Measurements from ENCODE around the gene LRP2.

Gene LRP2

GRCh38 chr2:169320561-169320960 is 41.8 kb downstream of the LRP2 start (continued):
- TF ChIP-seq, protein P1, sequence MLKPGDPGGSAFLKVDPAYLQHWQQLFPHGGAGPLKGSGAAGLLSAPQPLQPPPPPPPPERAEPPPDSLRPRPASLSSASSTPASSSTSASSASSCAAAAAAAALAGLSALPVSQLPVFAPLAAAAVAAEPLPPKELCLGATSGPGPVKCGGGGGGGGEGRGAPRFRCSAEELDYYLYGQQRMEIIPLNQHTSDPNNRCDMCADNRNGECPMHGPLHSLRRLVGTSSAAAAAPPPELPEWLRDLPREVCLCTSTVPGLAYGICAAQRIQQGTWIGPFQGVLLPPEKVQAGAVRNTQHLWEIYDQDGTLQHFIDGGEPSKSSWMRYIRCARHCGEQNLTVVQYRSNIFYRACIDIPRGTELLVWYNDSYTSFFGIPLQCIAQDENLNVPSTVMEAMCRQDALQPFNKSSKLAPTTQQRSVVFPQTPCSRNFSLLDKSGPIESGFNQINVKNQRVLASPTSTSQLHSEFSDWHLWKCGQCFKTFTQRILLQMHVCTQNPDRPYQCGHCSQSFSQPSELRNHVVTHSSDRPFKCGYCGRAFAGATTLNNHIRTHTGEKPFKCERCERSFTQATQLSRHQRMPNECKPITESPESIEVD (tag by site-specific recombination; IDR thresholded peaks at IDR 0.05): no peak
- no peak for TF ChIP-seq BCL11A (tag by site-specific recombination; IDR thresholded peaks at IDR 0.05; ENCODE audit: low read depth)
- no peak for TF ChIP-seq ZBTB48 (tag by site-specific recombination; IDR thresholded peaks at IDR 0.05)
- no peak for TF ChIP-seq ZNF555 (tag by site-specific recombination; conservative IDR thresholded peaks at IDR 0.05)
- no peak for TF ChIP-seq ZNF274 (IDR thresholded peaks at IDR 0.05; ENCODE audit: low read length)
- no peak for TF ChIP-seq ZNF274 (tag by site-specific recombination; IDR thresholded peaks at IDR 0.05; ENCODE audit: borderline replicate concordance)

DNA sequence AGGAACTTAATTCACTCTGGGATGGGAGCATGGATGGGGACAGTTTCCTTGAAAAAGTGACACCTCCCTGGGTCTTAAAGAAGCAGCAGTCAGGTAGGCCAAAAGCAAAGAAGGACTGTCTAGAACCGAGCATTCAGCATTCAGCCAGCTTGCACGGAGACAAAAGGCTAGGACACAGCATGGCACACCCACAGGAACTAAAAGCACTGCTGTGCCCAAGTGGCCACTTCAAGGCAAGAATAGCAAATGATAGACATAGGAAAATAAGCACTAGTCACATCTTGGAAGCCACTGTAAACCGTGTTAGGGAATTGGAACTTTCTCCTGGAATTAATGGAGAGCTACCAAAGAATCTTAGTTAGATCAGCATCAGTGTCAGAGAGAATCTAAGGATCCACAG is 47.0 kb downstream of the LRP2 start:
- no peaks in the 10 kb centered on the region for H3K9me3 ChIP-seq (ENCODE audit: control insufficient read depth, insufficient read depth, low read depth, low read length)
- peaks cover 0 to 9% of the 10 kb centered on the region in 2 experiments; a peak in 1 of 3 replicates for H3K36me3 ChIP-seq (ENCODE audit: control insufficient read depth in 2 of 2, insufficient read depth in 1 of 2, low read length in 2 of 2)
- ChIA-PET CTCF (no interaction called here), POLR2A (no interaction called here)
- no peak for TF ChIP-seq ZNF837 (tag by site-specific recombination; IDR thresholded peaks at IDR 0.05)
- no peak for TF ChIP-seq ZNF623 (tag by site-specific recombination; IDR thresholded peaks at IDR 0.05)
- no peak for TF ChIP-seq REPIN1 (tag by site-specific recombination; IDR thresholded peaks at IDR 0.05; ENCODE audit: low read depth)
- TF ChIP-seq, protein P2, sequence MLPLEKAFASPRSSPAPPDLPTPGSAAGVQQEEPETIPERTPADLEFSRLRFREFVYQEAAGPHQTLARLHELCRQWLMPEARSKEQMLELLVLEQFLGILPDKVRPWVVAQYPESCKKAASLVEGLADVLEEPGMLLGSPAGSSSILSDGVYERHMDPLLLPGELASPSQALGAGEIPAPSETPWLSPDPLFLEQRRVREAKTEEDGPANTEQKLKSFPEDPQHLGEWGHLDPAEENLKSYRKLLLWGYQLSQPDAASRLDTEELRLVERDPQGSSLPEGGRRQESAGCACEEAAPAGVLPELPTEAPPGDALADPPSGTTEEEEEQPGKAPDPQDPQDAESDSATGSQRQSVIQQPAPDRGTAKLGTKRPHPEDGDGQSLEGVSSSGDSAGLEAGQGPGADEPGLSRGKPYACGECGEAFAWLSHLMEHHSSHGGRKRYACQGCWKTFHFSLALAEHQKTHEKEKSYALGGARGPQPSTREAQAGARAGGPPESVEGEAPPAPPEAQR (tag by site-specific recombination; IDR thresholded peaks at IDR 0.05): no peak
- no peak for TF ChIP-seq GLI4 (tag by site-specific recombination; IDR thresholded peaks at IDR 0.05)
- no peak for TF ChIP-seq ZNF621 (tag by site-specific recombination; IDR thresholded peaks at IDR 0.05)
- TF ChIP-seq HOXD13 (CRISPR knock-in tag; IDR thresholded peaks at IDR 0.05; ENCODE audit: borderline replicate concordance): no peak
- no peak for TF ChIP-seq ZIC2 (tag by site-specific recombination; IDR thresholded peaks at IDR 0.05)
- TF ChIP-seq TRIM28 (IDR thresholded peaks at IDR 0.05; ENCODE audit: borderline replicate concordance, low read length): no peak
- TF ChIP-seq, protein P3, sequence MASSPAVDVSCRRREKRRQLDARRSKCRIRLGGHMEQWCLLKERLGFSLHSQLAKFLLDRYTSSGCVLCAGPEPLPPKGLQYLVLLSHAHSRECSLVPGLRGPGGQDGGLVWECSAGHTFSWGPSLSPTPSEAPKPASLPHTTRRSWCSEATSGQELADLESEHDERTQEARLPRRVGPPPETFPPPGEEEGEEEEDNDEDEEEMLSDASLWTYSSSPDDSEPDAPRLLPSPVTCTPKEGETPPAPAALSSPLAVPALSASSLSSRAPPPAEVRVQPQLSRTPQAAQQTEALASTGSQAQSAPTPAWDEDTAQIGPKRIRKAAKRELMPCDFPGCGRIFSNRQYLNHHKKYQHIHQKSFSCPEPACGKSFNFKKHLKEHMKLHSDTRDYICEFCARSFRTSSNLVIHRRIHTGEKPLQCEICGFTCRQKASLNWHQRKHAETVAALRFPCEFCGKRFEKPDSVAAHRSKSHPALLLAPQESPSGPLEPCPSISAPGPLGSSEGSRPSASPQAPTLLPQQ (tag by site-specific recombination; IDR thresholded peaks at IDR 0.05): no peak
- no peak for TF ChIP-seq ZSCAN30 (tag by site-specific recombination; IDR thresholded peaks at IDR 0.05)
- no peak for TF ChIP-seq ZNF157 (tag by site-specific recombination; IDR thresholded peaks at IDR 0.05)
- no peak for TF ChIP-seq WT1 (tag by site-specific recombination; IDR thresholded peaks at IDR 0.05)
- TF ChIP-seq, protein P4, sequence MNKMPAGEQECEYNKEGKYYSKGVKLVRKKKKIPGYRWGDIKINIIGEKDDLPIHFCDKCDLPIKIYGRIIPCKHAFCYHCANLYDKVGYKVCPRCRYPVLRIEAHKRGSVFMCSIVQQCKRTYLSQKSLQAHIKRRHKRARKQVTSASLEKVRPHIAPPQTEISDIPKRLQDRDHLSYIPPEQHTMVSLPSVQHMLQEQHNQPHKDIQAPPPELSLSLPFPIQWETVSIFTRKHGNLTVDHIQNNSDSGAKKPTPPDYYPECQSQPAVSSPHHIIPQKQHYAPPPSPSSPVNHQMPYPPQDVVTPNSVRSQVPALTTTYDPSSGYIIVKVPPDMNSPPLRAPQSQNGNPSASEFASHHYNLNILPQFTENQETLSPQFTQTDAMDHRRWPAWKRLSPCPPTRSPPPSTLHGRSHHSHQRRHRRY (tag by site-specific recombination; IDR thresholded peaks at IDR 0.05): no peak
- TF ChIP-seq FEZF1 (tag by site-specific recombination; IDR thresholded peaks at IDR 0.05): no peak
- no peak for TF ChIP-seq ZNF530 (tag by site-specific recombination; IDR thresholded peaks at IDR 0.05; ENCODE audit: low read depth)
- no peak for TF ChIP-seq ZNF776 (tag by site-specific recombination; IDR thresholded peaks at IDR 0.05; ENCODE audit: borderline replicate concordance)
- TF ChIP-seq ZNF155 (tag by site-specific recombination; IDR thresholded peaks at IDR 0.05): no peak
- TF ChIP-seq ZNF366 (tag by site-specific recombination; conservative IDR thresholded peaks at IDR 0.05): no peak
- no peaks in the 10 kb centered on the region for H3K4me1 ChIP-seq (ENCODE audit: control insufficient read depth, insufficient read depth, low read length)
- H3K27ac ChIP-seq (ENCODE audit: extremely low read depth, low read depth, low read length): no peak overlapping the region
- no peak overlapping the region for H3K4me3 ChIP-seq (ENCODE audit: low read depth, low read length)

Data from HEK293 (cell line).